Measurements from ENCODE around the gene LITAF. TPM values are rescaled to one million over a fixed set of nuclear protein-coding genes. Genes with fewer than 3 reads are reported as not detected.

The LITAF gene
- polyA plus RNA-seq, 2 of the 4 experiments (the other 2 are of a cell fraction): 197 to 227 TPM

GRCh38 chr16:11566398-11566797 is 20.3 kb downstream of the LITAF start:
- Histone ChIP-seq H3K9me3 (no peaks in the 10 kb centered on the region), H3K27ac (peak overlapping the region in 1 of 2 experiments; percentile 32; a peak in 3 of 6 replicates), H3K4me3 (no peak overlapping the region), H3K4me1 (peaks cover 57% of the 10 kb centered on the region), H3K4me2 (no peak overlapping the region; the same call in 2 of the 3 replicates)
- DNase-seq (ENCODE audit: low read depth in 1 of 2, low spot score in 1 of 2) (no peak), FAIRE-seq (no peak), ATAC-seq (no peak)
- no peak for TF ChIP-seq SREBF2 (IDR thresholded peaks at IDR 0.05)
- no peak for TF ChIP-seq CEBPB (IDR thresholded peaks at IDR 0.05)
- TF ChIP-seq, protein P1, sequence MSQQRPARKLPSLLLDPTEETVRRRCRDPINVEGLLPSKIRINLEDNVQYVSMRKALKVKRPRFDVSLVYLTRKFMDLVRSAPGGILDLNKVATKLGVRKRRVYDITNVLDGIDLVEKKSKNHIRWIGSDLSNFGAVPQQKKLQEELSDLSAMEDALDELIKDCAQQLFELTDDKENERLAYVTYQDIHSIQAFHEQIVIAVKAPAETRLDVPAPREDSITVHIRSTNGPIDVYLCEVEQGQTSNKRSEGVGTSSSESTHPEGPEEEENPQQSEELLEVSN (IDR thresholded peaks at IDR 0.05; ENCODE audit: borderline replicate concordance, low read depth): no peak
- no peak for TF ChIP-seq ESRRA (IDR thresholded peaks at IDR 0.05; ENCODE audit: borderline replicate concordance, low read length)
- TF ChIP-seq, protein P2, sequence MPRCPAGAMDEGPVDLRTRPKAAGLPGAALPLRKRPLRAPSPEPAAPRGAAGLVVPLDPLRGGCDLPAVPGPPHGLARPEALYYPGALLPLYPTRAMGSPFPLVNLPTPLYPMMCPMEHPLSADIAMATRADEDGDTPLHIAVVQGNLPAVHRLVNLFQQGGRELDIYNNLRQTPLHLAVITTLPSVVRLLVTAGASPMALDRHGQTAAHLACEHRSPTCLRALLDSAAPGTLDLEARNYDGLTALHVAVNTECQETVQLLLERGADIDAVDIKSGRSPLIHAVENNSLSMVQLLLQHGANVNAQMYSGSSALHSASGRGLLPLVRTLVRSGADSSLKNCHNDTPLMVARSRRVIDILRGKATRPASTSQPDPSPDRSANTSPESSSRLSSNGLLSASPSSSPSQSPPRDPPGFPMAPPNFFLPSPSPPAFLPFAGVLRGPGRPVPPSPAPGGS (IDR thresholded peaks at IDR 0.05): no peak
- TF ChIP-seq CHD2 (IDR thresholded peaks at IDR 0.05; ENCODE audit: low read length, partially characterized antibody): no peak
- POLR2A ChIA-PET: no interaction called here
- CTCF ChIA-PET: interaction anchor here (0.6 kb wide), 3 partner anchors 27 to 164 kb away, joined by 3 to 5 read pairs (median 3); no protein-coding TSS in a partner anchor
- WGBS (ENCODE audit: missing lambda C conversion rate): 92% methylated on average over 9 of the region's 9 CpGs

- Histone ChIP-seq H3K27ac (peak overlapping the region in 1 of 2 experiments; percentile 32; a peak in 3 of 6 replicates), H3K4me2 (no peak overlapping the region; the same call in 2 of the 3 replicates), H3K4me1 (peaks cover 62% of the 10 kb centered on the region), H3K4me3 (no peak overlapping the region), H3K9me3 (no peaks in the 10 kb centered on the region)
- 87% methylated on average over 11 of the region's 11 CpGs for WGBS (ENCODE audit: missing lambda C conversion rate)
- CTCF ChIA-PET: no interaction called here
- POLR2A ChIA-PET: no interaction called here
- ATAC-seq (no peak), DNase-seq (ENCODE audit: low read depth in 1 of 2, low spot score in 1 of 2) (no peak), FAIRE-seq (no peak)
- peak; percentile 82 for TF ChIP-seq ZFP36 (IDR thresholded peaks at IDR 0.05; ENCODE audit: borderline replicate concordance, partially characterized antibody)
- TF ChIP-seq HDAC2 (IDR thresholded peaks at IDR 0.05): 0 out of 2 replicates have a peak, but pooled peaks have one; percentile 83
- TF ChIP-seq CHD4 (IDR thresholded peaks at IDR 0.05; ENCODE audit: borderline replicate concordance): peak; percentile 78; the same call in 1 of the 2 replicates
- no peak for TF ChIP-seq SMC3 (IDR thresholded peaks at IDR 0.05)
- TF ChIP-seq POLR2A (IDR thresholded peaks at IDR 0.05; ENCODE audit: low read length): no peak
- TF ChIP-seq KDM1A (IDR thresholded peaks at IDR 0.05; ENCODE audit: low read depth): peak; percentile 93
- no peak for TF ChIP-seq FOSB (CRISPR knock-in tag; IDR thresholded peaks at IDR 0.05)
- no peak for TF ChIP-seq RAD21 (conservative IDR thresholded peaks at IDR 0.05 in 1 of 2, IDR thresholded peaks at IDR 0.05 in 1 of 2)
- no peak for TF ChIP-seq HOXA7 (CRISPR knock-in tag; IDR thresholded peaks at IDR 0.05)
Measured at GRCh38 chr16:11565665-11566064, 21.1 kb downstream of the LITAF start.

DNA sequence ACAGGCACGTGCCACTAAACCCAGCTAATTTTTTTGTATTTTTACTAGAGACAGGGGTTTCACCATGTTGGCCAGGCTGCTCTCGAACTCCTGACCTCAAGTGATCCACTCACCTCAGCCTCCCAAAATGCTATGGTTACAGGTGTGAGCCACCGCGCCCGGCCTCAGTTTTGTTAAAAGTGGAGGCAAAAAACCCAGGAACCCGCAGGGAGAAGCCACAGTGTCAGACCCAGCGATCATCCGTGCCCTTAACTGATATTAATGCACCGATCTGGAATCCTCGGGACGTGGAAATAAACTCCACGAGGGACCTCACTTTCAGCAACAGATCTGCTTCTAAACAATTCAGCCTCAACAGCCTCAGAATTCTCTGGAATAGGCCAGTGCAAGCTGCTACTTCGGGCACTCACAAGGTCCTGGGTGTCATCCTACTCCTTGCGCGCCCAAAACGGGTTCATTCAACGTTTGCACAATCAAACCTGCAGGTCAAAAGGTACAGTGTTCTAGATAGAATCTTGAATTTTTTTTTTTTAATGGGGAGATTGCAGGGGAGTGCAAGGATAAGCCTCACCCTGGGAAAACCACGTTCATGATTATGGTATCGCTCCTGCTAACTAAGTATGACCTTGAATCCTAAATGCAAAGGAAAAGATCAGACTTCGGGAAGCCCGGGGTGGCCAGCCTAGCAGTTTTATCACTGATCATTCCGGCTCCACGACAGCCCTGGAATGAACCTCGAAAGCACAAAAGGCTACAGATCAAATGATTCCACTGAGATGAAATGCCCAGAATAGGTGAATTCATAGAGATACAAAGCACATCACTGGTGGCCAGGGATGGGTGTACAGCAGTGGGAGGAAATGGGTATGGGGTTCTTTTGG is 22.4 kb downstream of the LITAF start:
- TF ChIP-seq NFE2L2 (conservative IDR thresholded peaks at IDR 0.05; ENCODE audit: low read length) (no peak), RCOR1 (IDR thresholded peaks at IDR 0.05; ENCODE audit: low read depth, low read length) (no peak), CBX8 (IDR thresholded peaks at IDR 0.05) (no peak)
- FAIRE-seq (no peak), ATAC-seq (no peak), DNase-seq (ENCODE audit: low read depth in 1 of 2, low spot score in 1 of 2) (no peak)
- H3K4me1 ChIP-seq: peaks cover 64% of the 10 kb centered on the region
- ChIA-PET POLR2A (no interaction called here), CTCF (interaction anchor here (1.4 kb wide), 1 partner anchor 77 kb away, joined by 6 read pairs; no protein-coding TSS in a partner anchor)
- H3K4me2 ChIP-seq: no peak overlapping the region
- WGBS (ENCODE audit: missing lambda C conversion rate): 88% methylated on average over 24 of the region's 24 CpGs
- no peak overlapping the region for H3K4me3 ChIP-seq
- H3K9me3 ChIP-seq: no peaks in the 10 kb centered on the region
- H3K27ac ChIP-seq: peak overlapping the region in 1 of 2 experiments; percentile 79; a peak in 3 of 6 replicates

Measured in A549 (cell line).